A204.1 (cell line): Measurements from ENCODE around the gene FGF13.

Source experiments
- FAIRE-seq: peaks from 2 replicates; lab custom pipeline; 2012; peaks lifted over from hg19 to GRCh38; lab: Jason Lieb, UNC

FGF13 gene

GRCh38 chrX:138664016-138664415 lies 47.5 kb downstream of the FGF13 start:
- FAIRE-seq, result no peak

- FAIRE-seq, result no peak
Observed at GRCh38 chrX:138651494-138651893, 60.0 kb downstream of the FGF13 start.

GRCh38 chrX:138648568-138648967 lies 62.9 kb downstream of the FGF13 start:
- FAIRE-seq, result no peak

- no peak for FAIRE-seq
Observed at GRCh38 chrX:138638996-138639395, 72.5 kb downstream of the FGF13 start.
